ENCODE results near the gene GH1.
"Not testable (repeated sequence)": the region's sequence is repeated elsewhere in the genome, so short reads cannot be mapped to it uniquely, and the experiment has no call there.

- TF ChIP-seq CTCF (IDR thresholded peaks at IDR 0.05 in 8 of 11, conservative IDR thresholded peaks at IDR 0.05 in 3 of 11); POLR2AphosphoS5 (IDR thresholded peaks at IDR 0.05): not testable (repeated sequence)
Measured at GRCh38 chr17:63915753-63916152, 2.9 kb downstream of the GH1 start.

Data from spleen (tissue), 7 donors.